Nephron progenitor cell (in vitro differentiated cells): Measurements from ENCODE around the gene HLA-C.
"Not testable (repeated sequence)": the region's sequence is repeated elsewhere in the genome, so short reads cannot be mapped to it uniquely, and the experiment has no call there.

ENCODE experiments used
- DNase-seq: peaks from one replicate; pipeline ENCODE4 v3.0.0; 2021
- H3K27ac Mint-ChIP-seq: 2 replicates; pipeline ENCODE4 v1.8.0; 2021; ENCODE audit warnings: mild to moderate bottlenecking, moderate library complexity, mixed read lengths
- H3K27me3 Mint-ChIP-seq: 2 replicates; pipeline ENCODE4 v1.8.0; 2021; ENCODE audit warnings: mild to moderate bottlenecking, low read depth, mixed read lengths; ENCODE audit not compliant: poor library complexity
- H3K36me3 Mint-ChIP-seq: 2 replicates; pipeline ENCODE4 v1.8.0; 2021; ENCODE audit warnings: low read depth, mixed read lengths
- H3K4me1 Mint-ChIP-seq: 2 replicates; pipeline ENCODE4 v1.8.0; 2021; ENCODE audit warnings: mixed read lengths
- H3K4me3 Mint-ChIP-seq: 2 replicates; pipeline ENCODE4 v1.8.0; 2021; ENCODE audit warnings: mild to moderate bottlenecking, moderate library complexity, mixed read lengths
- H3K9me3 Mint-ChIP-seq: 2 replicates; pipeline ENCODE4 v1.8.0; 2021; ENCODE audit warnings: mild to moderate bottlenecking, moderate library complexity, mixed read lengths
- CTCF ChIP-seq: fragments of 200-600 bp; sonication (generic); IDR thresholded peaks from 2 replicates; pipeline ENCODE4 v1.5.0; 2021; ENCODE audit warnings: antibody characterized with exemption

HLA-C gene

DNA sequence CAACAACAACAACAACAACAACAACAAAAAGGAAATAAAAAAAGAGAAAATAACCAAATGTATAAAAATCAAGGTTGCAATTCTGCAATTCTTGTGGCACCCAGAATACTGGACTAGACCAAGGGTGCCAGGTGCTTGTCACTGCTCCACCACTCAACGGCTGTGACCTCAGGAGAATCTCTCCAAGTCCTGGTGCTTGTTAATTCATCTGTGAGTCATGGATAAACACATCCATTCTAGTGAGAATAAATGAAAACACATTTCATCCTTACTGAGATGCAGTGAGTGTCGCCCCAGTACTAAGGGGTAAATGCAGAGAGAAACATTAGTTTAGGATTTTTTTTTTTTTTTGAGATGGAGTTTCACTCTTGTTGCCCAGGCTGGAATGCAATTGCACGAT is 32.0 kb downstream of the HLA-C start:
- H3K27ac Mint-ChIP-seq = no peak overlapping the region
- no peaks in the 10 kb centered on the region for H3K9me3 Mint-ChIP-seq

GRCh38 chr6:31234101-31234500 is 37.8 kb downstream of the HLA-C start:
- H3K27ac Mint-ChIP-seq, DNase-seq, H3K36me3 Mint-ChIP-seq, H3K4me3 Mint-ChIP-seq, H3K4me1 Mint-ChIP-seq, H3K9me3 Mint-ChIP-seq: not testable (repeated sequence)
- H3K27me3 Mint-ChIP-seq = peaks cover 38% of the 10 kb centered on the region

More for the DNA sequence above, 32.0 kb downstream of the HLA-C start:
- TF ChIP-seq CTCF = no peak
- no peak overlapping the region for H3K4me3 Mint-ChIP-seq
- peaks cover 12% of the 10 kb centered on the region for H3K4me1 Mint-ChIP-seq
- H3K36me3 Mint-ChIP-seq = no peaks in the 10 kb centered on the region
- H3K27me3 Mint-ChIP-seq = peaks cover 22% of the 10 kb centered on the region
- DNase-seq = no peak

- H3K36me3 Mint-ChIP-seq = no peaks in the 10 kb centered on the region
- TF ChIP-seq CTCF = no peak
- no peaks in the 10 kb centered on the region for H3K9me3 Mint-ChIP-seq
- no peaks in the 10 kb centered on the region for H3K4me1 Mint-ChIP-seq
- H3K27me3 Mint-ChIP-seq = peaks cover 33% of the 10 kb centered on the region
- no peak overlapping the region for H3K4me3 Mint-ChIP-seq
- no peak overlapping the region for H3K27ac Mint-ChIP-seq
- DNase-seq = no peak
Measured at GRCh38 chr6:31228476-31228875, 43.4 kb downstream of the HLA-C start.

DNA sequence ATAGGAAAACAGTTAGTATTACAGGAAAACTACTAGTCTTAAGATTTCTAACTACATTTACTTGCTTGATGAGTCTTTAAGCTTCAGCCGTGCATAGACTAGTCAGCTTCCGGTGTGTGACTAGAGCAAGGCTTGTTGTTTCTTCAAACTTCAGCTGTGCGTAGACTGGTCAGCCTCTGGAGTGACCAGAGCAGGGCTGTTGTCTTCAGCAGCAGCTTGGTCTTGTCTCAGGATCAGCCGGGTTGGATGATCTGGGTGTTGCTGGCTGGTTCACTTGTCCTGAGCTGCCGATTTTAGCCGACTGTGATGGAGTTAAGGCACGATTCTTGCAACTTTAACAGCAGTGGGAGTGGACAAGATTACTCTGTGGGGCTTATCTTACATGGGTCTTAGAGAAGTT is 44.7 kb downstream of the HLA-C start:
- no peak for DNase-seq
- Mint-ChIP-seq H3K36me3 (no peaks in the 10 kb centered on the region), H3K27me3 (peaks cover 33% of the 10 kb centered on the region), H3K4me3 (no peak overlapping the region), H3K4me1 (no peaks in the 10 kb centered on the region), H3K9me3 (no peaks in the 10 kb centered on the region), H3K27ac (peak overlapping the region; percentile 15)
- TF ChIP-seq CTCF = no peak

GRCh38 chr6:31225735-31226134 is 46.2 kb downstream of the HLA-C start:
- no peak overlapping the region for H3K27ac Mint-ChIP-seq
- no peak overlapping the region for H3K4me3 Mint-ChIP-seq
- DNase-seq = no peak
- no peaks in the 10 kb centered on the region for H3K4me1 Mint-ChIP-seq
- H3K9me3 Mint-ChIP-seq = no peaks in the 10 kb centered on the region
- TF ChIP-seq CTCF = no peak
- no peaks in the 10 kb centered on the region for H3K36me3 Mint-ChIP-seq
- peaks cover 27% of the 10 kb centered on the region for H3K27me3 Mint-ChIP-seq

- Mint-ChIP-seq H3K36me3 (no peaks in the 10 kb centered on the region), H3K27me3 (peaks cover 6% of the 10 kb centered on the region), H3K27ac (no peak overlapping the region), H3K9me3 (peaks cover 3% of the 10 kb centered on the region), H3K4me1 (no peaks in the 10 kb centered on the region), H3K4me3 (no peak overlapping the region)
- DNase-seq = no peak
- no peak for TF ChIP-seq CTCF
Measured at GRCh38 chr6:31222496-31222895, 49.4 kb downstream of the HLA-C start.
